Endothelial cell of umbilical vein (primary cell): Measurements from ENCODE around the gene DGKD. TPM values are rescaled to one million over a fixed set of nuclear protein-coding genes. Genes with fewer than 3 reads are reported as not detected.

Source experiments
- BruUV-seq: library from RNA; stranded (reverse); fragments of 400-500 nt; replicated peaks from 2 replicates; lab custom pipeline; 2021; lab: Mats Ljungman, UMichigan
- CTCF ChIA-PET: fragments of 300-600, 350-600 bp; sonication (Branson Sonifier 250); formaldehyde crosslinking; loops from one replicate; lab custom pipeline; 2021; ENCODE audit warnings: antibody characterized with exemption, inconsistent platforms; lab: Charles Lee
- POLR2A ChIA-PET: fragments of 300-600, 350-600 bp; sonication (Branson Sonifier 250); formaldehyde crosslinking; loops from one replicate; lab custom pipeline; 2021; ENCODE audit warnings: antibody characterized with exemption, inconsistent platforms; lab: Charles Lee
- DNase-seq: peaks from one replicate; pipeline ENCODE4 v3.0.0-alpha.2; 2011; ENCODE audit warnings: low read depth, low spot score
- FAIRE-seq: peaks from 2 replicates; lab custom pipeline; 2011; peaks lifted over from hg19 to GRCh38; lab: Jason Lieb, UNC
- H2AFZ ChIP-seq: 2 replicates; pipeline ENCODE4 v1.6.0; 2012; ENCODE audit warnings: low read depth, low read length, control low read depth, inconsistent platforms
- H3K27ac ChIP-seq: 2 replicates; pipeline ENCODE4 v1.5.1; 2011; ENCODE audit warnings: low read depth, mild to moderate bottlenecking, control low read depth, low read length, moderate library complexity; ENCODE audit not compliant: insufficient read depth
- H3K27me3 ChIP-seq, 2 experiments: 2 replicates each; pipeline versions ENCODE4 v1.6.0 to v1.6.1; 2011; ENCODE audit warnings: low read length in 2 of 2, mixed read lengths in 1 of 2; ENCODE audit not compliant: control insufficient read depth in 2 of 2, insufficient read depth in 2 of 2
- H3K36me3 ChIP-seq, 2 experiments: 2 replicates in 1 of 2; 3 replicates in 1 of 2; pipeline ENCODE4 v1.5.1; 2011; ENCODE audit warnings: low read length in 2 of 2, mild to moderate bottlenecking in 1 of 2, moderate library complexity in 1 of 2; ENCODE audit not compliant: control insufficient read depth in 2 of 2, insufficient read depth in 2 of 2; ENCODE audit errors: extremely low read depth in 1 of 2
- H3K4me1 ChIP-seq: 3 replicates; pipeline ENCODE4 v1.5.1; 2011; ENCODE audit warnings: mild to moderate bottlenecking, low read length; ENCODE audit not compliant: control insufficient read depth, insufficient read depth; ENCODE audit errors: extremely low read depth
- H3K4me2 ChIP-seq: 2 replicates; pipeline ENCODE4 v1.6.1; 2011; ENCODE audit warnings: low read length, control low read depth, mixed read lengths; ENCODE audit not compliant: insufficient read depth
- H3K4me3 ChIP-seq, 3 experiments: fragments of 200-600 bp in 1 of 3; sonication (generic), shearing (Covaris generic) in 1 of 3; replicated peaks in 1 of 3; 2 replicates each; pipeline ENCODE4 v1.5.1; 2011 to 2016; ENCODE audit warnings: control low read depth in 3 of 3, low read length in 3 of 3, mild to moderate bottlenecking in 2 of 3, inconsistent platforms in 1 of 3, low read depth in 1 of 3, moderate library complexity in 1 of 3; ENCODE audit not compliant: insufficient read depth in 1 of 3
- H3K79me2 ChIP-seq: 2 replicates; pipeline ENCODE4 v1.6.0; 2012; ENCODE audit warnings: low read length, inconsistent platforms; ENCODE audit not compliant: control insufficient read depth, insufficient read depth
- H3K9ac ChIP-seq: replicated peaks from 2 replicates; pipeline ENCODE3; 2011; ENCODE audit warnings: low read length, control low read depth; ENCODE audit not compliant: insufficient read depth; ENCODE audit errors: extremely low read depth
- H3K9me1 ChIP-seq: replicated peaks from 3 replicates; pipeline ENCODE4 v1.6.0; 2011; ENCODE audit warnings: mild to moderate bottlenecking, low read length; ENCODE audit not compliant: control insufficient read depth, insufficient read depth; ENCODE audit errors: extremely low read depth
- H3K9me3 ChIP-seq: replicated peaks from 2 replicates; pipeline ENCODE4 v1.5.1; 2012; ENCODE audit warnings: low read length, inconsistent platforms; ENCODE audit not compliant: control insufficient read depth, insufficient read depth
- H4K20me1 ChIP-seq: replicated peaks from 2 replicates; pipeline ENCODE3; 2011; ENCODE audit warnings: mild to moderate bottlenecking, low read length; ENCODE audit not compliant: control insufficient read depth, insufficient read depth; ENCODE audit errors: extremely low read depth
- CTCF ChIP-seq, 2 donors: IDR thresholded peaks; 1 replicate in 1 of 2; 2 replicates in 1 of 2; pipeline ENCODE4 v1.5.1; 2011; ENCODE audit warnings: low read length in 2 of 2, mild to moderate bottlenecking in 2 of 2, moderate library complexity in 2 of 2, control low read depth in 1 of 2, inconsistent platforms in 1 of 2, low read depth in 1 of 2; ENCODE audit not compliant: insufficient read depth in 1 of 2; ENCODE audit errors: extremely low read depth in 1 of 2
- EZH2 ChIP-seq: IDR thresholded peaks from 2 replicates; pipeline ENCODE4 v1.6.1; 2012; ENCODE audit warnings: borderline replicate concordance, low read depth, mild to moderate bottlenecking, moderate library complexity, low read length, inconsistent platforms; ENCODE audit not compliant: severe bottlenecking
- FOS ChIP-seq: IDR thresholded peaks from 2 replicates; pipeline ENCODE4 v1.6.1; 2011; ENCODE audit warnings: mild to moderate bottlenecking, low read length, moderate library complexity, borderline replicate concordance; ENCODE audit not compliant: insufficient read depth
- GATA2 ChIP-seq: IDR thresholded peaks from 2 replicates; pipeline ENCODE4 v1.7.0; 2011; ENCODE audit warnings: low read depth, mild to moderate bottlenecking, moderate library complexity, mixed read lengths, low read length; ENCODE audit not compliant: insufficient read length, insufficient read depth
- JUN ChIP-seq: IDR thresholded peaks from 2 replicates; pipeline ENCODE4 v1.6.1; 2011; ENCODE audit warnings: borderline replicate concordance, low read depth; ENCODE audit not compliant: insufficient read length, insufficient read depth
- MAX ChIP-seq: IDR thresholded peaks from 2 replicates; pipeline ENCODE4 v1.6.1; 2011; ENCODE audit not compliant: insufficient read depth, insufficient read length
- MYC ChIP-seq: IDR thresholded peaks from one replicate; pipeline ENCODE4 v1.6.1; 2011; ENCODE audit warnings: mild to moderate bottlenecking, low read depth, low read length
- POLR2A ChIP-seq: IDR thresholded peaks from 2 replicates; pipeline ENCODE4 v1.6.1; 2012; ENCODE audit warnings: low read depth, mild to moderate bottlenecking, control low read depth, low read length
- POLR2AphosphoS5 ChIP-seq: IDR thresholded peaks from 2 replicates; pipeline ENCODE4 v1.6.1; 2012; ENCODE audit warnings: low read depth, mild to moderate bottlenecking, control low read depth, low read length, moderate library complexity; ENCODE audit not compliant: insufficient read depth
- dilution Hi-C: fragments of 300-500 bp; cut with MboI; formaldehyde crosslinking; loops from one replicate; pipeline ENCODE4 v1.15.0; 2019; ENCODE audit warnings: low sequenced_read_pairs; ENCODE audit not compliant: extremely low pct_ligation_motif_present
- intact Hi-C: fragments of 100-400 bp; cut with micrococcal nuclease; formaldehyde crosslinking; loops from one replicate; pipeline ENCODE4 v1.10.0; 2022
- polyA plus RNA-seq, 4 experiments: library from polyadenylated mRNA; depleted of rRNA in 3 of 4; stranded (reverse) in 3 of 4; unstranded in 1 of 4; fragments of >200 nt; gene quantifications; 2 replicates each; pipeline versions ENCODE4 v1.2.1 to v1.2.3, GENCODE V29; 2011 to 2012; ENCODE audit warnings: missing spikeins in 1 of 4
- total RNA-seq: library from RNA; stranded (reverse); gene quantifications from 2 replicates; pipeline ENCODE4 v1.2.3, GENCODE V29; 2021

Gene DGKD
- total and polyA plus RNA-seq, 2 donors (not counting 3 experiments of a cell fraction or from before 2014, with no cell fraction given), result 10.8 to 36.6 TPM

DNA sequence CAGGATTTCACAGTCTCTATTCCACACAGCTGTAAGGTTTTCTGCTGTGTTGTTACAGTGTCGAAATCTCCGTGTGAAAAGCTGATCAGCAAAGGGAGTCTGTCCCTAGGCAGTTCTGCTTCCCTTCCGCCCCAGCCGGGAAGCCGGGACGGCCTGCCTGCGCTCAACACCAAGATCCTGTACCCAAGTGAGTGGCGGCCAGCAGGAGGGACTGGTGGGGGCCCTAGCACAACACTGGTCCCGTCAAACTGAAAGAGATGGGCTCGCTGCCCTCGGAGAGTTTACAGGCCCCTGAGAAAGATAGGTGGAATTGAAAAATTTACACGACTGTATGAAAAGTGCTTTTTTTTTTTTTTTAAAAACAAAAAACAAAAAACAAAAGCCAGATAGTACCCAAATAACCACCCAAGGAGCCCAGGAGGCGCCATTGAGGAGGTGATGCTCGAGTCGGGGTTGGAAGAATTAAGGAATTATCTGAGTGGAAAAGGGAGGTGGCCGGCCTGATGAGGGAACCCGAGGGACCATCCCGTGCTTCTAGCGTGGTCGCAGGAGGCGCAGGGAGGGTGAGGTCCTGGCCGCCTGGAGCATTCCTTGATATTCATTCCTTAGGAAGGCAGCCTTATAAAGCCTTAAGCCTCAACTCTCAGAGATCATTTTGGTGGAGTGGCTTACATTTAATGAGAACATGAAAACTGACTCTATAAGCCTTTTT is 96.7 kb downstream of the DGKD start:
- ChIA-PET POLR2A (no interaction called here), CTCF (interaction anchor here (0.9 kb wide), 1 partner anchor 8 kb away, joined by 3 read pairs; no protein-coding TSS in a partner anchor)
- FAIRE-seq, result no peak
- Histone ChIP-seq H3K4me2 (no peak overlapping the region), H3K36me3 (peaks cover 0 to 11% of the 10 kb centered on the region in 2 experiments), H3K27me3 (no peaks in the 10 kb centered on the region), H3K27ac (no peak overlapping the region), H3K9ac (no peak overlapping the region), H3K4me1 (no peaks in the 10 kb centered on the region), H3K79me2 (no peaks in the 10 kb centered on the region), H3K4me3 (no peak overlapping the region), H3K9me1 (no peaks in the 10 kb centered on the region), H3K9me3 (no peaks in the 10 kb centered on the region), H2AFZ (no peak overlapping the region), H4K20me1 (no peaks in the 10 kb centered on the region)
- no peak for TF ChIP-seq POLR2A
- TF ChIP-seq POLR2AphosphoS5, result no peak
- no peak for TF ChIP-seq MAX
- no peak for TF ChIP-seq JUN
- no peak for TF ChIP-seq MYC
- TF ChIP-seq GATA2, result no peak
- TF ChIP-seq CTCF (IDR thresholded peaks at IDR 0.05; ENCODE audit: extremely low read depth in 1 of 2, insufficient read depth in 1 of 2, low read depth in 1 of 2, low read length in 2 of 2), result no peak
- TF ChIP-seq FOS, result no peak
- no peak for TF ChIP-seq EZH2
- dilution Hi-C loops (no loop called here), intact Hi-C loops (no loop called here)
- no TSS peak for BruUV-seq
- no peak for DNase-seq
